Urinary bladder (tissue), 2 donors: Measurements from ENCODE around the gene C1QBP. TPM values are rescaled to one million over a fixed set of nuclear protein-coding genes. Genes with fewer than 3 reads are reported as not detected.

ENCODE experiments used
- polyA plus RNA-seq: library from polyadenylated mRNA; stranded (reverse); fragments of 200-250 nt; gene quantifications from one replicate; pipeline ENCODE4 v1.2.3, GENCODE V29; 2013
- total RNA-seq: library from RNA; depleted of rRNA; stranded (reverse); fragments of >200 nt; gene quantifications from one replicate; pipeline ENCODE4 v1.2.3, GENCODE V29; 2014
- donor health status: healthy.

The C1QBP gene
- total and polyA plus RNA-seq, 2 donors, result 94.9 to 108 TPM

Other genes with a start within 250 kb of the C1QBP start
- 26.3 TPM for gene ZNF594, start 247.3 kb downstream of the C1QBP start, total RNA-seq
- gene ZNF594, start 247.3 kb downstream of the C1QBP start, polyA plus RNA-seq, result 5.8 TPM
- gene SCIMP, start 204.3 kb downstream of the C1QBP start, total RNA-seq, result 0.42 TPM
- gene SCIMP, start 204.3 kb downstream of the C1QBP start, polyA plus RNA-seq, result 3.3 TPM
- 50.3 TPM for gene RABEP1, start 156.9 kb downstream of the C1QBP start, total RNA-seq
- 25.9 TPM for gene RABEP1, start 156.9 kb downstream of the C1QBP start, polyA plus RNA-seq
- gene NUP88, start 19.5 kb downstream of the C1QBP start, total RNA-seq, result 70.4 TPM
- gene NUP88, start 19.5 kb downstream of the C1QBP start, polyA plus RNA-seq, result 43.5 TPM
- 31.5 TPM for gene RPAIN, start 19.0 kb downstream of the C1QBP start, total RNA-seq
- 29.7 TPM for gene RPAIN, start 19.0 kb downstream of the C1QBP start, polyA plus RNA-seq
- gene DHX33, start 29.8 kb upstream of the C1QBP start, total RNA-seq, result 9.1 TPM
- 8.3 TPM for gene DHX33, start 29.8 kb upstream of the C1QBP start, polyA plus RNA-seq
- 41.6 TPM for gene DERL2, start 47.0 kb upstream of the C1QBP start, total RNA-seq
- gene DERL2, start 47.0 kb upstream of the C1QBP start, polyA plus RNA-seq, result 34.0 TPM
- 26.4 TPM for gene MIS12, start 47.4 kb upstream of the C1QBP start, total RNA-seq
- gene MIS12, start 47.4 kb upstream of the C1QBP start, polyA plus RNA-seq, result 13.1 TPM
- 33.0 TPM for gene NLRP1, start 145.4 kb upstream of the C1QBP start, total RNA-seq
- gene NLRP1, start 145.4 kb upstream of the C1QBP start, polyA plus RNA-seq, result 22.3 TPM